GM18508 (cell line): Measurements from ENCODE around the gene SCRN1.
"Not testable (repeated sequence)": the region's sequence is repeated elsewhere in the genome, so short reads cannot be mapped to it uniquely, and the experiment has no call there.

Experiments used
- ATAC-seq: cut with Tn5 transposase; IDR thresholded peaks from one replicate; pipeline ENCODE4 v1.9.1; 2021; ENCODE audit warnings: moderate number of reproducible peaks; ENCODE audit not compliant: insufficient read depth, unreplicated experiment

SCRN1 gene

DNA sequence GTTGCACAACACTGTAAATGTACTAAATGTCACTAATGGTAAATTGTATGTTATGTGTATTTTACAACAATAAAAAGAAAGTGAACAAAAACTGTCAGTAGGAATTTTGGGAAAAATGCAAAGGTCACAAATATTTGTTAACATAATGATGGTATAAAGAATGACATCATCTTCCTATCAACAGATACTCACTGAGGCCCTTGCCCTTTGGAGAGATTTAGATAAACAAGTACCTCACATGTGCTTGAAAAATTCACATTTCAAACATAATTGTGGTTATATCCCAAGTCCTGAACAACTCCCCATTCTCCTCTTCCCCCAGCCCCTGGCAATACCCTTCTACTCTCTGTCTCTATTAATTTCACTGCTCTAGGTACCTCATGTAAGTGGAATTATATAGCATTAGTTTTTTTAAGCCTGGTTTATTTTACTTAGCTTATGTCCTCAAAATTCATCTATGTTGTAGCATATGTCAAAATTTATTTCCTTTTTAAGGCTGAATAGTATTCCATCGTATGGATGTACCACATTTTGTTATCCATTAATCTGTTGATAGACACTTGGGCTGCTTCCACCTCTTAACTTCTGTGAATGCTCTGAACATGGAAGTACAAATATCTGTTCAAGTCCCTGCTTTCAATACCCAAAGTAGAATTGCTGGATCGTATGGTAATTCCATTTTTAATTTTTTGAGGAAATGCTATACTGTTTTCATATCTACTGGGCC lies 92.8 kb downstream of the SCRN1 start:
- no peak for ATAC-seq

DNA sequence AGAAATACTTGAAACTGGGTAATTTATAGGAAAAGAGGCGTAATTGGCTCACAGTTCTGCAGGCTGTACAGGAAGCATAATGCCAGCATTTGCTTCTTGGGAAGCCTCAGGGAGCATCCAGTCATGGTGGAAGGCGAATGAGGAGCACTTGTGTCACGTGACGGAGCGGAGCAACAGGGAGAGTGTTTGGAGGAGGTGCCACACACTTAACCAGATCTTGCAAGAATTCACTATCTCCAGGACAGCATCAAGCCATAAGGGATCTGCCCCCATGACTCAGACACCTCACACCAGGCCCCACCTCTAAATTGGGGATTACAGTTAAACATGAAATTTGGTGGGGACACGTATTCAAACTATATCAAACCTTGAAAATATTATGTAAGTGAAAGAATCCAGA lies 94.0 kb downstream of the SCRN1 start:
- ATAC-seq, result no peak

GRCh38 chr7:29894256-29894655 lies 95.3 kb downstream of the SCRN1 start:
- ATAC-seq, result no peak

- ATAC-seq, result no peak
Observed at GRCh38 chr7:29893351-29893965, 96.1 kb downstream of the SCRN1 start.

GRCh38 chr7:29892231-29892630 lies 97.4 kb downstream of the SCRN1 start:
- ATAC-seq, result no peak

- no peak for ATAC-seq
Observed at GRCh38 chr7:29891766-29892165, 97.8 kb downstream of the SCRN1 start.

DNA sequence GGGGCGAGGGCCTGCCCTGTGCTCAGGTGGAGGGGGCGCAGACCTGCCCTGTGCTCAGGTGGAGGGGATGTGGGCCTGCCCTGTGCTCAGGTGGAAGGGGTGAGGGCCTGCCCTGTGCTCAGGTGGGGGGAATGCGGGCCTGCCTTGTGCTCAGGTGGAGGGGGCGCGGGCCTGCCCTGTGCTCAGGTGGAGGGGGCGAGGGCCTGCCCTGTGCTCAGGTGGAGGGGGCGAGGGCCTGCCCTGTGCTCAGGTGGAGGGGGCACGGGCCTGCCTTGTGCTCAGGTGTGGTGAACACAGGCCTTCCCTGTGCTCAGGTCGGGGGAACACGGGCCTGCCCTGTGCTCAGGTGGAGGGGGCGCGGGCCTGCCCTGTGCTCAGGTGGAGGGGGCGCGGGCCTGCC lies 98.8 kb downstream of the SCRN1 start:
- ATAC-seq, result not testable (repeated sequence)

GRCh38 chr7:29890251-29890650 lies 99.3 kb downstream of the SCRN1 start:
- no peak for ATAC-seq

DNA sequence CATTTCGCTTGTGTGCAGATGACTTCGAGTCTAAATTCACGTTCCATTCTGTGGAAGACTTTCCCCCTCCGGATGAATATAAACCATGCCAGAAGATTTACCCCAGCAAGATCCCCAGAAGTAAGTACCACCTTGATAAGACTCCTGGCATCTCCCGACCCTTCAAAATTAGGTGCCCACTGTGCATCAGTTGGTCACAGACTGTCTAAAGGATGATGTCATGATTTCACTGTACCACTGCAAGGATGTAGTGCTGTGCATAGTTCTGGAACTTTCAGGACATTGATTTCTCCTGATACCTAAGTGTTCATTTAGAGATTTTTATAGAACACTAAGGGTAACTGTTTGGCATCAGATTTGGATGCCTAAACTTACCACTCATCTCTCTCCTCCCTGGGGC lies 100.3 kb downstream of the SCRN1 start:
- ATAC-seq, result no peak

- ATAC-seq, result no peak
Observed at GRCh38 chr7:29888006-29888405, 101.6 kb downstream of the SCRN1 start.

DNA sequence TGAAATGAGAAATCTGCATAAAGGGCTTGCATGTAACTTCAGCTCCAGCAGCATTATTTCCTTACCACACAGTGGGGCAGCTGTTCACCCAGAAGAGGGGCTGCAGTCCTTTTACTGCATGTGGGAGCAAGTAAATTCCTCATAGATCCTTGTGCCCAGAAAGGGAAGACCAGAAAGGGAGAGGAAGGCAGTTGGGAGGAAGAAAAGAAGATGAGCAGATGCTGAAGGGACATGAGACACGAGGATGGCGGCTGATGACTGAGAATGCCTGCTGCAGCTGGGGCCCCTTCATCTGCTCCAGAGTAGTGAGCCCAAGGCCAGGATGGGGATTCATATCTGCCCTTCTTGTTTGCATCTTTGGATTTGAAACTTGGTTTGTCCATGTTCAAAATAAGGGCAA lies 102.8 kb downstream of the SCRN1 start:
- ATAC-seq, result no peak

DNA sequence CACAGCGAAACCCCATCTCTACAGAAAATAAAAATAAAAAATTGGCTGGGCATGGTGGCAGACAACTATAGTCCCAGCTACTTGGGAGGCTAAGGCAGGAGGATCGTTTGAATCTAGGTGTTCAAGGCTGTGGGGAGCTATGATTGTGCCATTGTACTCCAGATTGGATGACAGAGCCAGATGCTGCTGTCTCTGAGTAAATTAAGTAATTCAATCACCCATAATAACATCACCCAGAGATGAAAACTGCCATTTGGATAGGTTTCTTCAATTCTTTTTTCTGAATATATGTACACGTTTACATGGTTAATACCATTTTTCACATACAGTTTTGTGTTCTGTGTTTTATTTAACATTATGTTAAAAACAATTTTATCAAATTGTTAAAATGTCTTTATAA lies 104.0 kb downstream of the SCRN1 start:
- ATAC-seq, result no peak

GRCh38 chr7:29884399-29885272 lies 105.0 kb downstream of the SCRN1 start:
- no peak for ATAC-seq

DNA sequence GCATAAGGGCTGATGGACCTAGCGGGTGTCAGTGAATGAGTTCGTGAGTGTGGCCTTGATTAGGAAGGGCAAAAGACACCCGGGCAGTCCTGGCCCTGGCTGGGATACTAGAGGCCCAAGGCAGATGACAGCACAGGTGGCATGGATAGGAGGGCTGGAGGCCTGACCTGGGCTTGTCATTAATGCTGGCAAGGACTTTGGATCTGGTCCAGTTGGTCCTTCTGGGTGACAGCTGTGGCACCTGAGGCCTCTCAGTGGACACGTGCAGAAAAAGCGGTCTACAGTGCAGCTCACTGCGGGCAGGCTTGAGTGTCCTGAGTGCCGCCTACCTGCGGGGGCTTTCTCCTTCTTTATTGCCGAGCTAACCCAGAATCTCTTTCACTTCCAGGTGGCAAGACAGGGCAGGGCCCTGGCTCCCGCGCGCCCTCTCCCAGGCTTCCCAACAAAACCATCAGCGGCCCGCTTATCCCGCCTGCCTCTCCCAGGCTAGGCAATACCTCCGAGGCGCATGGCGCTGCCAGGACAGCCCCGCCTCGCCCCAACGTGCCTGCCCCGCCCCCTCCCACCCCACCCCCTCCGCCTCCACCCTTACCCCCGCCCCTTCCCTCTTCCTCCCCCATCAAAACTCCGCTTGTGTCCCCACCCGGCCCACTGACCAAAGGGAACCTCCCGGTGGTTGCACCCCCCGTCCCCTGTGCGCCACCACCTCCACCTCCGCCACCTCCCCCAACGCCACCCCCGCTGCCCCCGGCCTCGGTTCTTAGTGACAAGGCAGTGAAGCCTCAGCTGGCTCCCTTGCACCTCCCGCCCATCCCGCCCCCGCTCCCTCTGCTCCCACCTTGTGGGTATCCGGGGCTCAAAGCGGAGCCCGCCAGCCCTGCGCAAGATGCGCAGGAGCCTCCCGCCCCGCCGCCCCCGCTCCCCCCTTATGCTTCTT lies 105.9 kb downstream of the SCRN1 start:
- no peak for ATAC-seq

- no peak for ATAC-seq
Observed at GRCh38 chr7:29882481-29882880, 107.1 kb downstream of the SCRN1 start.

- ATAC-seq, result no peak
Observed at GRCh38 chr7:29881724-29882123, 107.9 kb downstream of the SCRN1 start.

GRCh38 chr7:29879609-29880008 lies 110.0 kb downstream of the SCRN1 start:
- ATAC-seq, result no peak

- no peak for ATAC-seq
Observed at GRCh38 chr7:29878081-29878688, 111.4 kb downstream of the SCRN1 start.

DNA sequence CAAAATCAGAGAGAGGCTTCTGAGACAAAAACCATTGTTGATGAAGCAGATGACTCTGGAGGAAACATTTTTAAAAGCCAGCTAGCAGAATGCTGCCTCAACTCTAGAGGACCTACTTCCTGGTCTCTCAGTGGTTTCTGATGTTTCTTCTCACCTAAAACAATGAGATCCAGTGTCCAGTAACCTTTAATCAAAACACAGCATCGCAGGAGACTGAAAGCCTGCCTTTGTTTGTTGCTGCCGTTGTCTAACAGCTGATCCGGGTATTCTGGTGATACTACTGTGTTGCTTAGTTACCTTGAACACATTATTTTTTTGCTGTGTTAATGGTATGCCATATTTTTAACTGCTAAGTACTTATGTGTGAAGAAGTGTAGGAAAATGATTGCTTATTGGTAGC lies 112.4 kb downstream of the SCRN1 start:
- no peak for ATAC-seq

DNA sequence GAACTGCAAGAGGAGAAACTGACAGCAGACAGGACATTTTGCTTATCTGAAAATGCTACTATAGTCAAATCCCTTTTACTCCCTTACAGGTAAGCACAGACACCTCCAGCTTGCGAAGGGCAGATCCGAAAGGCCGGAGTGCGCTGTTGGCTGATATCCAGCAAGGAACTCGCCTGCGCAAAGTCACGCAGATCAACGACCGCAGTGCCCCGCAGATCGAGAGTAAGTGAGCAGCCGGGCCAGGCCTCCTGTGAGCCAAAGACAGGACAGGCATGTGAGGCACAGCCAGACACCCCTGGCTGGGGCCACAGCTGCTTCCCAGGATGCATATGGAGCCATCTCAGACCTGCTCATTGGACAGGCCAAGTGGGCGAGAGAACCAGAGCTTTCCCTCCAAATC lies 113.9 kb downstream of the SCRN1 start:
- ATAC-seq, result no peak
